GM21528 (cell line): ENCODE results near the gene SERPINB12.
A peak's percentile ranks its signal among the peaks of the same experiment; 100 is the strongest.

Source experiments
- ATAC-seq: cut with Tn5 transposase; IDR thresholded peaks from one replicate; pipeline ENCODE4 v1.9.1; 2021; ENCODE audit warnings: mild to moderate bottlenecking, moderate library complexity; ENCODE audit not compliant: unreplicated experiment, low FRiP score

Gene SERPINB12, protein sequence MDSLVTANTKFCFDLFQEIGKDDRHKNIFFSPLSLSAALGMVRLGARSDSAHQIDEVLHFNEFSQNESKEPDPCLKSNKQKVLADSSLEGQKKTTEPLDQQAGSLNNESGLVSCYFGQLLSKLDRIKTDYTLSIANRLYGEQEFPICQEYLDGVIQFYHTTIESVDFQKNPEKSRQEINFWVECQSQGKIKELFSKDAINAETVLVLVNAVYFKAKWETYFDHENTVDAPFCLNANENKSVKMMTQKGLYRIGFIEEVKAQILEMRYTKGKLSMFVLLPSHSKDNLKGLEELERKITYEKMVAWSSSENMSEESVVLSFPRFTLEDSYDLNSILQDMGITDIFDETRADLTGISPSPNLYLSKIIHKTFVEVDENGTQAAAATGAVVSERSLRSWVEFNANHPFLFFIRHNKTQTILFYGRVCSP

DNA sequence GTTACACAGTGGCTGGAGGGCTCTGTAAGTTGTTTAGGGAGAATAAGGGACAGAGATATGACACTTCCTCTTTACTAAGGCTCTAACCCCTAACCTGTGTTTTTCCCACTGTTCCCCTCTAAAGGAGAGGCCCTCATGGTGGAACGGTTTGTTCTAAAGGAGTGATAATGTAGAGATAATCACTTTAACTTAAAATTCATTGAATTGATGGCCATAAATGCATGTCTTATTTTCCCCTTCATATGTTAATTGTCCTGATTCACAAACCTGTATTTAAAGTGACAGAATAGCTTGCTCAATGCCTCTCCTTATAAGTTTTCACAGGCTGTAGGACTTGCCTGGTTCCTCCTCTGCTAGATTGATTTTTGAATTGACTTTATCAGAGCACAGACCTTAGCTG is at the start of gene SERPINB12:
Gene SERPINB12 (plus strand): TSS at position 301 of the 400 bp plus-strand sequence. CDS start 13,791 bp downstream, outside the sequence.
- ATAC-seq = no peak

DNA sequence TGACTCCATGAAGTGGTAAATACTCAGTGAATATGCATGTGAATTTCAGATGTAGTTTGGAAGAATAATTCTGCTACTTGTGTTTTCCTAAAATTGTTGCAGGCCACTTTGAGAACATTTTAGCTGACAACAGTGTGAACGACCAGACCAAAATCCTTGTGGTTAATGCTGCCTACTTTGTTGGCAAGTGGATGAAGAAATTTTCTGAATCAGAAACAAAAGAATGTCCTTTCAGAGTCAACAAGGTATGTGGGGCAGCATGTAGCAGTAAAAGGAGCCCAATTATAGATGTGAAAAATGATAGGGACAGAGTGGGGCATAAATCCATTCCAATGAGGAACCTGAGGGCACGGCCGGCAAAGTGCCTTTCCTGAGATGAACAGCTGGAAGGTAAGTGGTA is 49.3 kb upstream of the SERPINB12 start:
- ATAC-seq = no peak

DNA sequence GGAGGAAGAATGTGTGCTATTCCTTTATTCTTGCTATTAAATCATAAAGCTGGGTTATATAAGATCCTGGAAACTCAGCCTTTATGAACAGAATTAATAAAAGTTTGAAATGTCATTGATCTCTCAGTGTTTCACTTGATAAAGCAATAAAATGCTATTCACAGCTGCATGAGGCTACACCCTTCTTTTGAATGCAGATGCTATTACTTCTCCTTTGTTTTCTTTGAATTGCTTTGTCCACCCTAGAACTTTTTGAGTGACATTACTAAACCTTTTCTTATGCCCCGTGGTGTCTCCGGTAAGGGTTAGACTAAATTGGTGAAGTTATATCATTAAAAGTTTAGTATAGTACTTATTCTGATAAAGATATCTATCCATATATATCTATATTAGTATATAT is 46.5 kb upstream of the SERPINB12 start:
- ATAC-seq = no peak

DNA sequence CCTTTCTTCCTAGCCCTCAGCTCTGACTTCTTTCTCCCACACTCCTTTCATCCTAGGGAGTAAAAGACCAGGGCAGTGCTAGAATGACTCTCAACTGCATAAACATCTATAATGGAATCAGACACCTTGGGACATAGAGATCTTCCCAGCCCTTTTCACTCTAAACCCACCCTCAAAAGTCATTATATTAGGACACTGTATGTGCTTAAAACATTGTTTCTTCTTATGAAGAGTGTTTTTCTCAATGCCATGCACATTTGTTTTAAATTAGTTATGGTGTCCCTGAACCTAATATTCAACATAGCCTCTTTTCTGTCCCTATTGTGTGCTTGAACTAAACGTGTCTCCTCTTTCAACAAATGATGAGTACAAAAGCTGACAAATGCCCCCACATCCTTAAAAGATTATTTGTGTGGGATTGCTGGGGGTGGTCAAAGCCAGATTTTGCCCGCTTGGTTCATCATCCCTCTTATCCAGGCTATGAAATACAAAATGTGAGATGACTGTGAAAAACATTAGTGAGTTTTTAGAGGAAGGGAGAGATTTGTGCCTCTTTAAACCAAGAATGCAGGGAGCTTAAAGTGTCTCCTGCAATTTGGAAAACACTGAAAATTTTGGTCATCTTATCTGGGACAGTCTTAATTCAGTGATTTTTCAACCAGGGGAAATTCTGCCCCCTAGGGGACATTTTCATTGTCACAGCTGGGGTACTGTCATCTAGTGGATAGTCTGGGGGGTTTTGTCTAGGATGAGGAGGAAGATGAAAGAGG is 36.4 kb upstream of the SERPINB12 start:
- peak; percentile 58 for ATAC-seq

DNA sequence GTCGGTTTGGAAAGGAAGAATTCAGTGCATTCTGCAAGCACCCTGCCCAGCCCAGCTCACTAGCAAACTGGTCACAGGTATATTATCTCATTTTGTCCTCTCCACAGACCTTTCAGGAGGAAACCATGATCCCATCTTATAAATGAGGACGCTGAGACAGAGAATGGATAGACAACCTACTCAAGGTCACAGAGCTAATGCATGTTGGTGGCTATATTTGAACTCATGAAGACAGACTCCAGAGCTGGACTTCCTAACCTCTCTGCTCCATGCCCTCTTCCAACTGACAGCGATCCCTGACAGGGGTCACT is 35.9 kb upstream of the SERPINB12 start:
- no peak for ATAC-seq

DNA sequence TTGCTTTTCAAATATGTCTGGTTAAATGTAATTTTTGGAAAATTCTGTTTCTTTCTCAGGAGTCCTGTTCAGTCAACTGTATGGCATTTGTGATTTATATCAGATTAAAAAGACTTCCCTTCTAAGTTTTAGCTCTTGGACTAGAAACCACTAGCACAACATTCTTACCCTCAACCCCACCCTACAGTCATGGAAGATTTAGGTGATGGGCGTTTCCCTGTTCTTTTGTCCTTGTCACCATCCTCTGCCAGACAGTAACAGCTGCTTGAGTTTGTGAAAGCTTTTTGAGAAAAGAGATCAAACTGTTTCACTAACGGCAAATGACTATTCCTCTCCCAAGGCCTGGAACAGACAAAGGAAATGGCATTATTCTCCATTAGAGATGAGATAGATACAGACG is 33.6 kb upstream of the SERPINB12 start:
- no peak for ATAC-seq

DNA sequence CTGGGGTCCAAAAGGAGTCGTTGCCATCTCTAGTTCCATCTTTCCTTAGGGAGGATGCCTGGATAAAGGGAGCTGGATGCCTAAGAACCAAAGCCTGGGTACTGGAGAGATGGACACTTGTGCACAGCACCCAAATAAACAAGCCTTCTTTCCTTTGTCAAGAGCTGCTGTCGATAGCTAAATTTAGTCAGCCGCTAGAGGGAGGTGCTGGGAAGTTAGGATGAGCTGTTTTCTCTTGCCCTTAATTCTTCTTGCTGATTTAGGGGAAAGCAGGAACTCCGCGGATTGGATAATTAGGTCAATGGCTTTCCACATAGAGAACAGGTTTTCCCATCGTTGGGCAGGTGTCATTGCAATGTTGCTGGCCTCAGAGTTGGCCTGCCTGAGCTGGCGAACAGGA is 30.9 kb upstream of the SERPINB12 start:
- no peak for ATAC-seq

DNA sequence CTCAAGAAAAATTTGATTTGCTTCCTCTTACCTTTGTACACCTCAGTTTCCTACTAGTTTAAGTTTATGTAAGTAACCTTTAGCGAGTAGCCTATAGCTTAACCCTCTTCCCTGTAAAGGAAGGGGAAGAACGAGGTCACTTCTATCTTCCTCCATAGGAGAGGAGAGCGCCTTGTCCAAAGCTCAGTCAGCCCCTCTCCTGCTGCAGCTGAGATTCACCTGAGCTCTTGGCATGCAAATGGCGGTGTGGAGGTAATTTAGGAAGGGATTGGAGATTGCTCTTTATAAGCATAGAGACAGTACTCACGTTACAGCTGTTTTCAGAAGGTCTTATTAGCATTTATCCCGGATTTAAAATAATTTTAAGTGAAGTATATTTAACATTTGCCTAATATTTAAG is 27.8 kb upstream of the SERPINB12 start:
- no peak for ATAC-seq

DNA sequence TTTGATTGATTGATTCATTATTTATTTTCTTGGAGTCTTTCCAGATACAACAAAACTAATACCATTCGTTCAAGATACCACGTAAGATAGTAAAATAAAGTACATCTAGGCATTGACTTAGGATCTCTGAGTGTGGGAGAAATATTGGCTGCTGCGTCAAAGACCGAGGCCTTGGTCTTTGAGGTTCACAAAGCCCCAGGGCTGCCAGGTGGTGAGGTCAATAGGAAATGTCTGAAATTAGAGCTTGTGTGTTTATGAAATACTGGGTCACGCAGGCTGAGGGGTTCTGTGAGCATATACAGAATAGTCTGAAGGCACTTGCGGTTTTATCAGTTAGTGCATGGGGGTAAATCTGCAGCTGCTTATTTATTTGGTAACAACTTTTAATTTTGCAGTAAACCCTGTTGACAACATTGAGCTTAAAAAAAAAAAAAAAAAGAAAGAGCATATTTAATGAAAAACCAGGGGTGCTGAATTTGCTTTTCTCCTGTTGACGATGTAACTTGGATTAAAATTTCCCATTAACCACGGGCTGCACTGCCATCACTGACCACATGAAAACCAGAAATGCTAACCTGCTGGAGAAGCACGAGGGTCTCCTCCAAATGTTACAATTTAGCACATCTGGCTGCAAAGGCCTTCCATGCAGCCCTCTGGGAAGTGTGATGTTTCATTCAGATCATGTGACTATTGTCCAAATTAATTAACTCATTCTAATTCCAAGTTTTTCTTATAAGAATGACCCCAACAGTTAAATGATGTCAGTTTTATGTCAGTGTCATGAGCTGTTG is 27.1 kb upstream of the SERPINB12 start:
- ATAC-seq = no peak

DNA sequence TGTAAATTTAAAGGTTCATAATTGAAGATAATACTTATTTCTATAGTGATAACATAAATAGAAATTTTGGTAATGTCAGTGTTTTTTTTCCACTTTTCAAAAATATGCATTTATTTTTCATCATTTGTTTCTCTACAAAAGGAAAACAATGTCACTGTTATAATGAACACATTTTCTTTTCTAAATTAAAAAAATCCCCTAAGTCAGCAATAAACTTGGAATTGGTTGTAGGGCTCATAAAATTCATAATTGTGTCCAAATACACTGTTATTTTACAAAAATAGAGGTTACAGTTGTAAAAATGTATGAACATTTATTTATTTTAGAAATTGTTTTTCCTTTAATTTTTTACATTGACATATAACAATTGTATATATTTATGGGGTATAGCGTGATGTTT is 26.4 kb upstream of the SERPINB12 start:
- ATAC-seq = no peak

DNA sequence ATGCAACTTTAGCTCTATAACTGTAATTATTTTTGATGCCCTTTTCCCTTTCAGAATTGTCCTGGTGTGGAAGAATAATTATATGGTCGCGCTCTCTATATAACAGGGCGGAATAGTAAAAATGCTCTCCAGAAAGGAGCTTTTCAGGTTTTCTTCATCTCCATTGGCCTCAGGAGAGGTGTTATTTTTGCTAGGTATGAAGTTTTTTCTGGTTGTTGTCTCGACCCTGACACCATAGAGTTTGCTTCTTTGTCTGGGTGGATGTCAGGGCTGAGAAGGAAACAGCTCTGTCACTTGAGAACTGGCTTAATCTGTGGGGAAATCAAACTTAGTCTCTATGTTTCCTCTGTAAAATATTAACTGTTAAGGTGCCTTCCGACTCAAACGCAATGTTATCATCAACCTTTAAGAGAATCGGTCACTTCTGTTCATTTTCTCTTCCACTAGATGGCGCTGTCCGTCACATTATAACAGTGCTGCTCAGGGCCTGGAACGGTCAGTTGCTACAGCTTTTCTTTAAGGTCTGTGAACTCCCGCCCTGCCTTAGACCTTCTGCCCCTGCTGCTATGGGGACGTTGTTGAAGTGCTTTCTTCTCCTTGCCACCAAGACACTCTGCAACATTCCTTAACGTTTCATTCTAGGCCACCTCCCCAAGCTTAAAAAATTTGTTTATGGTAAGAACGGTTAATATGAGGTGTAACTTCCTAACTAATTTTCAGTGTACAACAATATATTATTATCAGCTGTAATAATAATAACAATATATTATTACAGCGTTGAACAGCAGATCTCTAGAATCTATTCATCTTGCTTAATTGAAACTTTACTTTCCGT is 23.8 kb upstream of the SERPINB12 start:
- peak; percentile 94 for ATAC-seq

DNA sequence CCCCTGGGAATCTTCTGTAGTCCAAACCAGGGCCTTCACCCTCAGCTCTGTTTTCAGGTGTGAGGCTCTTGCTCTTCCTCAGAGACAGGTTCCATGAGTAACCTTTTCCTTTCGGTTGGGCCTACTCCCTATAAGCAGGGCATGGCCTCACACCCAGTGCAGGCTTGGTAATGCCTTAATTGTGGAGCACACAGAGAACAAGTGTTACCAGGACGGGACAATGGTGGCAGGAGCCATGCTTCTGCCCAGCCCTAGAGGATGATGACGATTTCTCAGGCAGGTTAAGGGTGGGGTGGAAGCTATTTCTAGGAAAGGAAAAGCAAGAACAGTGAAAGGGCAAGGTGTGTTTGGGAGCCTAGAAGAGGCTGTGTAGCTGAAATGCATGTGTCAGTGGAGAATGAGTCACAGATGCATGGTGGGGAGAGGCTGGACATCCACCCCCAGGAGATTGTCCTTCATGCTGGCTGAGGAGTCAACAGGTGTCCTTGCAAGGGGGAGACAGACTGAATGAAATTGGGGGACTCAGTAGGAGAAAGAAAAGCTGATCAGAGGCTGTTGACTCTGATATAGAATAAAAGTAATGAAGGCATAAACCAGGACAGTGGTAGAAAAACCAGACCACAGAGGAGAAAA is 22.0 kb upstream of the SERPINB12 start:
- ATAC-seq = no peak

DNA sequence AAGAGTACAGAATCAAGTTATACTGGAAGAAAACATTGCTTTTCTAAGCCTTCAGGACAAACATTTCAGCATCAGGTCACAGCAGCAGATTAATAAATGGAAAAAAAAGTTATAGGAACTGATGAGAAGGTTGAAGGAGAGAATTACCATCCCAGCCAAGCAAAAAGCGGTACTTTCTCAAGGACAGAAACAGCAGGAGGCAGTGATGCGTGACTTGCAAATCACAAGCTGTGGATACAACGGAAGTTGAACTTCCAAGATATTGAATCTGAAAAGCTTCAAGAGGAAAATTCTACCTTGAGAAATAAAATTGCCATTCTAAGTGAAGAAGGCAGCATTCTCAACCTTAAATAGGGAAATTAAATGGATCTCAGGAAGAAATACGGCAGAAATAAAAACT is 18.5 kb upstream of the SERPINB12 start:
- ATAC-seq = no peak

DNA sequence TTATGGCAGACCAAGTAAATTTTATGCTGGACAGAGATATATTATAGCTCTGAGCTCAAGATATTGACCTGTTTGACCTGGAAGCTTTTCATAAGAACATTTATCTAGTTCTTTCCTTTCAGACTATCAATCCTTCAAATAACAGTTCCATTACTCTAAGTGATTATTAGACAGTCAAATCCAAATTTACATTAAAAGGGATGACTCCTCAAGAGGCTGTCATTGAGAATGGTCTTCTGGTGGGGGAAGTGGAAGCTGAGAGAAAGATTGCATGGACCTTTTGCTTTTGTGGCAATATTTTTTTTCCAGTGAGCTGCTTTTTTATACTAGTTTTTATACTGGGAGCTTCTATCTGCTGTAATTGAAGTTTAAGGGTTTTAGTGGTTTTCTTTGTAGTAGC is 14.9 kb upstream of the SERPINB12 start:
- no peak for ATAC-seq

DNA sequence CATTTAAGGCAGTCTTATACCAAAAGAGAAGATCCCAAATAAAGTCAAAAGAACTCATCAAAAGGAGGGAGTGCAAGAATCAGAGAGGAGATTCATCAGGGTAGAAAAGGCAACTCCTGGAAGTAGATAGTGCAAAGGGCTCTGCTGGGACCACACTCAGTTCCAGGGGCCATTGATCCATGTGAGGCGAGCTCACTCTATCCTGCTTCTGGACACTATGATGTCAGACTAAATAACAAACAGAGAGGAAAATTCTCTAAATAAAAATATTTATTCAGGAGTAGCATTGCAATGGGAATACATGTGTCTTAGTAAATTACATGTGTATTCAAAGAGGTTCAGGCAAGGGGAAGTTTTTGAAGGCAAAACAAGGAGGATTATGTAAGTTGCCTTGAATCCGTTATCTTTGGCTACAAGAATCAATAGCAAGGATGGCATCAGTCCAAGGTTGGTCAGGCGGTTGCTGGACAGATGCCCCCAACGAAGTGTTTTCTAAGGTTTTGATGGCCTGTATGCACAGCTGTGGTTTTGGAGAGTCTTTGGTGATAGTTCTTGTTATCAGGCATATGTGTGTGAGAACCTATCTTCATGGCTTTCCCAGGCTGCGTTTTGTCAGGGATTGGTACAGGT is 13.2 kb upstream of the SERPINB12 start:
- no peak for ATAC-seq

DNA sequence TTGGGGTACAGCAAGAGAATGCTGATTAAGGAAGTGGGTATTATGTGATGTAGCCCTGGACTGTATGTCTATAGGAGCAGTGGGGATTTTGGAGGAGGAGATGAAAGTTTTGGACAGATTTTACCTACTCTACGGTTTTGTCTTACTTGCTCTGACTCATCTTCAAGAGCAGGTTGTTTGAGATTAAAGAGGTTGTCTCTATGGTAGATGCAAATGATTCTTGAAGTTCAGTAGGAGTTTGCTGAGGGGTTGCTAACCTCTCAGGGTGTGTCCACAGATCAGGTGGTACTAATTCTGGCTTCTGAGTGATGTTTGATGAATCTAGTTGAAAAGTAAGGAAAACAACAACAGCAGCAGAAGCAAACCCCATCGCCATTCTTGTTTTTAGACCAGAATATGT is 9.7 kb upstream of the SERPINB12 start:
- ATAC-seq = no peak

DNA sequence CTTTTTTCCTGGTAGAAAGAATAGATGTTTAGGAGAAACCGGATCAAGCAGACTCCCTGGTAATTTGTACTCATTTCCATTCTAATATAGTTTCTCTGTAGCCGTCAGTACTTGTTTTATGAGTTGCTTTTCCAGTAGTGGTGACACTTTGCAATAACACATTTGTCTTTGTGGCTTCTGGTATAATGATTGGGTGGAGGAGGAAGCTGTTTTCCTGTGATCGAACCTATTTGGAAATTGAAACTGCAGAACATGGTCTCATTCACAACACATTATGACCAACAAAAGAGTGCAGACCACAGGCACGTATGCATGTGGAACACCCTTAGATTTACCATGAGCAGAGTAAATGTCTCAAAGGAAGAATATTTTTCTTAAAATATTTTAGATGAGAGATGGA is 7.6 kb upstream of the SERPINB12 start:
- ATAC-seq = no peak

DNA sequence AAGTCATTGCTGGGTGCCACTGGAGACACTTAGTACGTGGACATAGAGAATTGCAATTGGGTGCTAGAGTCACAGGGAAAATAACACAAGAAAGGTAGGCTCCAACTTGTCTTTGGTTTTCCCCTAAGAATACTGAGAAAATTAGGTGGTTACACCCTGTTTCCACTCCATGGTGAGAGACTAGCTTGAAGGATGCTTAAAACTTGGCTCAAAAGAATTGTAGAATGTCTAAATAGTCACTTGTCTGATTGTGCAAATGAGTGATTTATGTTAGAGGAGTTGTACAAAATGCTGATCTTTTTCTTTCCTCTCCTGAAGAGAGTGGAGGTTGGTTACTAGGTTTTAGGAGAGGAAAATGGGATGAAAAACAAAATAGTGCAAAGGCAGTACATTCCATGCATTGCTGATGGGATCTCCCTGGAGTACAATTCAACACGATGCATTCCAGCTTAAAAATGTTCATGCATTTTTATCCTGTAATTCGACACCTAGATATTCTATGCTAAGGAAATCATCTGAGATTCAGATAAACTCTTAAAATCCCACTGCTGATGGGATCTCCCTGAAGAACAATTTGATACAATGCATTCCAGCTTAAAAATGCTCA is 2.2 kb upstream of the SERPINB12 start:
- no peak for ATAC-seq

DNA sequence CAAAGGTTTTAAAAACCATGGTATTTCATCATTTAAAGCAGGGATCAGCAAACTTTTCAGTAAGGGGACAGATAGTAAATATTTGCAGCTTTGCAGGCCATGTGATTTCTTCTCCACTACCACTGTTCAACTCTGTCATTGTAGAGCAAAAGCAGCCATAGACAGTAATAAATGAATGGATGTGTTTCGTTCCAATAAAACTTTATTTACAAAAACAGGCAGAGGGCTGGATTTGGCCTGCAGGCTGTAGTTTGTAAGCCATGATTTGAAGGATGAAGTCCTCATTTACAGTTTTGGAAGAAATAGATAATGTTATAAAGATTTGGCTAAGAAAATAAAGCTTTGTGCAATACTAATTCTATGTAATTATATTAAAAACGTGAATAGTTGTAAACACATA is 1.8 kb downstream of the SERPINB12 start:
- no peak for ATAC-seq
